NCI-H2107 treated with DMSO at 0.1 percent for 48 hours (cell line): ENCODE results near the gene SNTG2.

Experiments used
- DNase-seq: peaks from one replicate; lab custom pipeline; 2025; ENCODE audit not compliant: unreplicated experiment; lab: John Stamatoyannopoulos, UW

SNTG2 gene

GRCh38 chr2:1265454-1265853 lies 314.8 kb downstream of the SNTG2 start:
- DNase-seq: no peak

GRCh38 chr2:1266351-1266750 lies 315.7 kb downstream of the SNTG2 start:
- DNase-seq: no peak

- DNase-seq: no peak
Observed at GRCh38 chr2:1268034-1268433, 317.4 kb downstream of the SNTG2 start.

- no peak for DNase-seq
Observed at GRCh38 chr2:1269812-1270211, 319.2 kb downstream of the SNTG2 start.

GRCh38 chr2:1272835-1273234 lies 322.2 kb downstream of the SNTG2 start:
- peak; percentile 45 for DNase-seq

- no peak for DNase-seq
Observed at GRCh38 chr2:1277634-1278033, 327.0 kb downstream of the SNTG2 start.

GRCh38 chr2:1278125-1278524 lies 327.5 kb downstream of the SNTG2 start:
- no peak for DNase-seq

GRCh38 chr2:1278861-1279260 lies 328.2 kb downstream of the SNTG2 start:
- no peak for DNase-seq

GRCh38 chr2:1282552-1282951 lies 331.9 kb downstream of the SNTG2 start:
- no peak for DNase-seq

GRCh38 chr2:1283020-1283801 lies 332.6 kb downstream of the SNTG2 start:
- no peak for DNase-seq

GRCh38 chr2:1283871-1284270 lies 333.2 kb downstream of the SNTG2 start:
- DNase-seq: no peak

- DNase-seq: no peak
Observed at GRCh38 chr2:1286929-1287328, 336.3 kb downstream of the SNTG2 start.

- DNase-seq: no peak
Observed at GRCh38 chr2:1287427-1287826, 336.8 kb downstream of the SNTG2 start.

- no peak for DNase-seq
Observed at GRCh38 chr2:1294900-1295299, 344.3 kb downstream of the SNTG2 start.

- no peak for DNase-seq
Observed at GRCh38 chr2:1295740-1296139, 345.1 kb downstream of the SNTG2 start.

GRCh38 chr2:1297372-1298159 lies 346.9 kb downstream of the SNTG2 start:
- no peak for DNase-seq

GRCh38 chr2:1299043-1299442 lies 348.4 kb downstream of the SNTG2 start:
- no peak for DNase-seq

- DNase-seq: no peak
Observed at GRCh38 chr2:1300284-1300683, 349.6 kb downstream of the SNTG2 start.

GRCh38 chr2:1301056-1301455 lies 350.4 kb downstream of the SNTG2 start:
- DNase-seq: no peak

GRCh38 chr2:1305342-1306013 lies 354.8 kb downstream of the SNTG2 start:
- DNase-seq: no peak

- DNase-seq: no peak
Observed at GRCh38 chr2:1306014-1306686, 355.5 kb downstream of the SNTG2 start.
